Upper lobe of right lung (tissue), 1 donor: ENCODE results near the gene RBMS3. TPM values are rescaled to one million over a fixed set of nuclear protein-coding genes. Genes with fewer than 3 reads are reported as not detected.

Experiments
- ATAC-seq: fragments of 200-7000 bp; cut with Tn5 transposase; one replicate; pipeline ENCODE4 v1.9.1; 2020; ENCODE audit warnings: mild to moderate bottlenecking, moderate library complexity
- DNase-seq: peaks from one replicate; pipeline ENCODE4 v3.0.0-alpha.2; 2020
- H3K27ac ChIP-seq: fragments of 200-600 bp; one replicate; pipeline ENCODE4 v1.8.0; 2022
- H3K27me3 ChIP-seq: fragments of 200-600 bp; one replicate; pipeline ENCODE4 v1.8.0; 2022; ENCODE audit warnings: mild to moderate bottlenecking
- H3K36me3 ChIP-seq: fragments of 200-600 bp; one replicate; pipeline ENCODE4 v1.8.0; 2022
- H3K4me1 ChIP-seq: fragments of 200-600 bp; one replicate; pipeline ENCODE4 v1.8.0; 2022
- H3K4me3 ChIP-seq: fragments of 200-600 bp; one replicate; pipeline ENCODE4 v1.8.0; 2022; ENCODE audit warnings: mild to moderate bottlenecking
- H3K9me3 ChIP-seq: fragments of 200-600 bp; one replicate; pipeline ENCODE4 v1.8.0; 2022
- intact Hi-C: fragments of 100-400 bp; cut with DNase I; formaldehyde crosslinking; loops from one replicate; pipeline ENCODE4 v1.11.0; 2022
- total RNA-seq: library from RNA; stranded (reverse); fragmentation: NEBNext Ultra II Directional; extraction: Animal tissue kit (Norgen Biotek cat#: 25700); gene quantifications from one replicate; pipeline ENCODE4 v1.2.1, GENCODE V29; 2021
- TF ChIP-seq, protein P1 (sequence below): fragments of 200-600 bp; IDR thresholded peaks from one replicate; pipeline ENCODE4 v1.8.0; 2022; ENCODE audit warnings: antibody characterized with exemption
- donor health status: DM: no; HTN: yes; CAD: no; lungs with severe emphysema.

Gene RBMS3
- total RNA-seq, 1 donor from 2014 or later, result 85.9 TPM

- ATAC-seq, result no peak
Measured at GRCh38 chr3:30002797-30003196, 721.9 kb downstream of the RBMS3 start.

GRCh38 chr3:30003741-30004140 lies 722.9 kb downstream of the RBMS3 start:
- no peak overlapping the region for H3K4me3 ChIP-seq
- H3K36me3 ChIP-seq, result no peaks in the 10 kb centered on the region
- no peak overlapping the region for H3K27ac ChIP-seq
- no peaks in the 10 kb centered on the region for H3K4me1 ChIP-seq
- intact Hi-C loops, result no loop called here
- H3K9me3 ChIP-seq, result no peaks in the 10 kb centered on the region
- no peak for ATAC-seq
- no peaks in the 10 kb centered on the region for H3K27me3 ChIP-seq
- TF ChIP-seq, protein P1, sequence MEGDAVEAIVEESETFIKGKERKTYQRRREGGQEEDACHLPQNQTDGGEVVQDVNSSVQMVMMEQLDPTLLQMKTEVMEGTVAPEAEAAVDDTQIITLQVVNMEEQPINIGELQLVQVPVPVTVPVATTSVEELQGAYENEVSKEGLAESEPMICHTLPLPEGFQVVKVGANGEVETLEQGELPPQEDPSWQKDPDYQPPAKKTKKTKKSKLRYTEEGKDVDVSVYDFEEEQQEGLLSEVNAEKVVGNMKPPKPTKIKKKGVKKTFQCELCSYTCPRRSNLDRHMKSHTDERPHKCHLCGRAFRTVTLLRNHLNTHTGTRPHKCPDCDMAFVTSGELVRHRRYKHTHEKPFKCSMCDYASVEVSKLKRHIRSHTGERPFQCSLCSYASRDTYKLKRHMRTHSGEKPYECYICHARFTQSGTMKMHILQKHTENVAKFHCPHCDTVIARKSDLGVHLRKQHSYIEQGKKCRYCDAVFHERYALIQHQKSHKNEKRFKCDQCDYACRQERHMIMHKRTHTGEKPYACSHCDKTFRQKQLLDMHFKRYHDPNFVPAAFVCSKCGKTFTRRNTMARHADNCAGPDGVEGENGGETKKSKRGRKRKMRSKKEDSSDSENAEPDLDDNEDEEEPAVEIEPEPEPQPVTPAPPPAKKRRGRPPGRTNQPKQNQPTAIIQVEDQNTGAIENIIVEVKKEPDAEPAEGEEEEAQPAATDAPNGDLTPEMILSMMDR, result no peak
- DNase-seq, result no peak

More at GRCh38 chr3:30002797-30003196, 721.9 kb downstream of the RBMS3 start:
- Histone ChIP-seq H3K27ac (no peak overlapping the region), H3K9me3 (no peaks in the 10 kb centered on the region), H3K4me1 (no peaks in the 10 kb centered on the region), H3K4me3 (no peak overlapping the region), H3K27me3 (no peaks in the 10 kb centered on the region), H3K36me3 (no peaks in the 10 kb centered on the region)
- intact Hi-C loops, result no loop called here
- no peak for DNase-seq
- TF ChIP-seq, protein P1, result no peak

DNA sequence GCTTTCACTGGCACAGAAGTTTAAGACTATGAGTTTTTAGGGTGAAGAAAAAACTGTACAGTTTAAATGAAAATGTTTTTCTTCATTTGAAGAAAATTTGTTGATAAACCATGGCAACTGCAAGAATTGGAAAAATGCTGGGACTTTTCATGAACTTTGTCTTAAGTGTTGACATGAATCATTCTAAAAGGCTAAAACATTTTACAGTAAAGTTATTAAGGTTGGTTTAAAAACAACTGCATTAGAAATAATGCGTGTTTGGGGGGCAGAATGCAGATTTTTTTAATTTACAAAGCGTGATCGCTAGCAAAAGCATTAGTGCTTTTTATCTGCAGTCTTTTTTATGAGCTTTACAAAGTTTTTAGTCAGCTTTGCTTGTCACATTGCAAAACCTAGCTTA lies 723.6 kb downstream of the RBMS3 start:
- H3K9me3 ChIP-seq, result no peaks in the 10 kb centered on the region
- H3K27ac ChIP-seq, result no peak overlapping the region
- H3K36me3 ChIP-seq, result no peaks in the 10 kb centered on the region
- intact Hi-C loops, result no loop called here
- H3K27me3 ChIP-seq, result no peaks in the 10 kb centered on the region
- no peaks in the 10 kb centered on the region for H3K4me1 ChIP-seq
- no peak for ATAC-seq
- TF ChIP-seq, protein P1, result no peak
- DNase-seq, result no peak
- H3K4me3 ChIP-seq, result no peak overlapping the region

GRCh38 chr3:30006111-30006510 lies 725.2 kb downstream of the RBMS3 start:
- Histone ChIP-seq H3K27me3 (no peaks in the 10 kb centered on the region), H3K27ac (no peak overlapping the region), H3K4me3 (no peak overlapping the region), H3K4me1 (no peaks in the 10 kb centered on the region), H3K9me3 (no peaks in the 10 kb centered on the region), H3K36me3 (no peaks in the 10 kb centered on the region)
- ATAC-seq (no peak), DNase-seq (no peak)
- intact Hi-C loops, result no loop called here
- TF ChIP-seq, protein P1, result no peak

- H3K4me3 ChIP-seq, result no peak overlapping the region
- H3K27ac ChIP-seq, result no peak overlapping the region
- H3K36me3 ChIP-seq, result no peaks in the 10 kb centered on the region
- H3K4me1 ChIP-seq, result no peaks in the 10 kb centered on the region
- H3K9me3 ChIP-seq, result no peaks in the 10 kb centered on the region
- no peak for ATAC-seq
- no peaks in the 10 kb centered on the region for H3K27me3 ChIP-seq
- no peak for DNase-seq
- TF ChIP-seq, protein P1, result no peak
- intact Hi-C loops, result no loop called here
Measured at GRCh38 chr3:30007668-30008067, 726.8 kb downstream of the RBMS3 start.

DNA sequence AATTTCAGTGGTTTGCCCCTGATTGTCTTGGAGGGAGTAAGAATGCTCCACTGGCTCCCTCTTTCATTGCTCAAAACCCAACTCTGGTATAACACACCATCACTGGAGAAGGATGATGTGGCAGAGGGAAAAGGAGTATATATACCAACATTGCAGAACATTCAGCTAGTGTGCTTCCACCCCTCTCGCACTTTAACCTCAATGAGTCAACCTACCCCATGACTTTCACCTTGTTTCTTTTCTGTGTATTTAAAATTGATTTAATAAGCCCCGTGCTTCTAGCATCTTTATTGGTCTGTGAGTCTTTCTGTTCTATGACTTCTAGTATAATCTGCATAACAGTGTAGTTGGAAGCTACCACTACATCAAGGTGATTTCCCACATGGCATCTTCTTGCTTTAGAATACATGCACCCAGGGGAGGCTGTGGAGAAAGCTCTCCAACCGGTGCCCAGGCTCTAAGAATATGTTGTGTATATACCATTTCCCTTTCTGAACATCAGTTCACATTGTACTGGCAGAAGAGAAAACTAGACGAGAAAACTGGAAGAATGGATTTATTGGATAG lies 730.4 kb downstream of the RBMS3 start:
- Histone ChIP-seq H3K4me1 (no peaks in the 10 kb centered on the region), H3K27ac (no peak overlapping the region), H3K27me3 (no peaks in the 10 kb centered on the region), H3K4me3 (no peak overlapping the region), H3K9me3 (no peaks in the 10 kb centered on the region), H3K36me3 (no peaks in the 10 kb centered on the region)
- intact Hi-C loops, result no loop called here
- TF ChIP-seq, protein P1, result no peak
- no peak for DNase-seq
- no peak for ATAC-seq
